22Rv1 (cell line): ENCODE results near the gene ADGRA1.
"Not testable (repeated sequence)": the region's sequence is repeated elsewhere in the genome, so short reads cannot be mapped to it uniquely, and the experiment has no call there.

Source experiments
- H3K27ac ChIP-seq: fragments of 450-650 bp; 2 replicates; pipeline ENCODE4 v1.5.1; 2017
- ZFX ChIP-seq: fragments of 450-650 bp; IDR thresholded peaks from 2 replicates; pipeline ENCODE4 v1.6.1; 2017; ENCODE audit warnings: antibody characterized with exemption, borderline replicate concordance
- TF ChIP-seq, protein P1 (sequence below): fragments of 450-650 bp; IDR thresholded peaks from 2 replicates; pipeline ENCODE4 v1.5.1; 2017; ENCODE audit warnings: mild to moderate bottlenecking

The ADGRA1 gene

GRCh38 chr10:133169173-133169947 lies 81.6 kb downstream of the ADGRA1 start:
- TF ChIP-seq, protein P1, sequence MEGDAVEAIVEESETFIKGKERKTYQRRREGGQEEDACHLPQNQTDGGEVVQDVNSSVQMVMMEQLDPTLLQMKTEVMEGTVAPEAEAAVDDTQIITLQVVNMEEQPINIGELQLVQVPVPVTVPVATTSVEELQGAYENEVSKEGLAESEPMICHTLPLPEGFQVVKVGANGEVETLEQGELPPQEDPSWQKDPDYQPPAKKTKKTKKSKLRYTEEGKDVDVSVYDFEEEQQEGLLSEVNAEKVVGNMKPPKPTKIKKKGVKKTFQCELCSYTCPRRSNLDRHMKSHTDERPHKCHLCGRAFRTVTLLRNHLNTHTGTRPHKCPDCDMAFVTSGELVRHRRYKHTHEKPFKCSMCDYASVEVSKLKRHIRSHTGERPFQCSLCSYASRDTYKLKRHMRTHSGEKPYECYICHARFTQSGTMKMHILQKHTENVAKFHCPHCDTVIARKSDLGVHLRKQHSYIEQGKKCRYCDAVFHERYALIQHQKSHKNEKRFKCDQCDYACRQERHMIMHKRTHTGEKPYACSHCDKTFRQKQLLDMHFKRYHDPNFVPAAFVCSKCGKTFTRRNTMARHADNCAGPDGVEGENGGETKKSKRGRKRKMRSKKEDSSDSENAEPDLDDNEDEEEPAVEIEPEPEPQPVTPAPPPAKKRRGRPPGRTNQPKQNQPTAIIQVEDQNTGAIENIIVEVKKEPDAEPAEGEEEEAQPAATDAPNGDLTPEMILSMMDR, result no peak
- TF ChIP-seq ZFX, result no peak
- H3K27ac ChIP-seq, result no peak overlapping the region

DNA sequence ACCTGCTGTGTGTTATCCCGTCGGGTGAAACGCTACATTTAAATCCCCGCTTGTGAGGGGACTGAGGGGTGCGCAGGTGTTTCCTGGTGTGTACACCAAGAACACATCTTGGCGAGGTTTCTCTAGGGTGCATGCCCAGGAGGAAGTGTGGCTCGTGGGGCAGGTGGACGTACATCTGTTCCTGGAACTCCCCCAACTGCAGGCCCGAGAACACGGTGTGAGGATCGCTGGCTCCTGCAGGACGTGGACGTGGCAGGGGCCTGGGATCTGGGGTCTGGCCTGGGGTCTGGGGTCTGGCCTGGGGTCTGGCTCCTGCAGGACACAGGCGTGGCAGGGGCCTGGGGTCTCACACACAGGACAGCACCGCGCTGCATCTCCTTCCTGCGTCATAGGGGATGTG lies 82.4 kb downstream of the ADGRA1 start:
- no peak overlapping the region for H3K27ac ChIP-seq
- TF ChIP-seq ZFX, result no peak
- TF ChIP-seq, protein P1, result no peak

- no peak overlapping the region for H3K27ac ChIP-seq
- TF ChIP-seq, protein P1, result no peak
- TF ChIP-seq ZFX, result no peak
These were observed 86.3 kb downstream of the ADGRA1 start for GRCh38 chr10:133173860-133174640.

DNA sequence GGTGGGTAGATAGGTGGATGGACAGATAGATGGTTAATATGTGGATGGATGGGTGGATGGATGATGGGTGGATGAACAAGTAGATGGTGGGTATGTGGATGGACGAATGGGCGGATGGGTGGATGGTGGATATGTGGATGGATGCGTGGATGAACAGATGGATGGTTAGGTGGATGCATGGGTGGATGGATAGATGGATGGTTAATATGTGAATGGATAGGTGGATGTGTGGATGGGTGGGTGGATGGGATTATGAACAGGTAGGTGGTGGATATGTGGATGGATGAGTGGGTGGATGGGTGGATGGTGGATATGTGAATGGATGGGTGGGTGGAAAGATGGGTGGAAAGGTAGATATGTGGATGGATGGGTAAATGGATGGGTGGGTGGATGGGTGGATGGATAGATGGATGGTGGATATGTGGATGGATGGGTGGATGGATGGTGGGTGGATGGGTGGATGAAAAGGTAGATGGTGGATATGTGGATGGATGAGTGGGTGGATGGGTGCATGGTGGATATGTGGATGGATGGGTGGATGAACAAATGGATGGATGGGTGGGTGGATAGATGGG lies 87.1 kb downstream of the ADGRA1 start:
- TF ChIP-seq ZFX, result no peak
- TF ChIP-seq, protein P1, result no peak
- H3K27ac ChIP-seq, result no peak overlapping the region

DNA sequence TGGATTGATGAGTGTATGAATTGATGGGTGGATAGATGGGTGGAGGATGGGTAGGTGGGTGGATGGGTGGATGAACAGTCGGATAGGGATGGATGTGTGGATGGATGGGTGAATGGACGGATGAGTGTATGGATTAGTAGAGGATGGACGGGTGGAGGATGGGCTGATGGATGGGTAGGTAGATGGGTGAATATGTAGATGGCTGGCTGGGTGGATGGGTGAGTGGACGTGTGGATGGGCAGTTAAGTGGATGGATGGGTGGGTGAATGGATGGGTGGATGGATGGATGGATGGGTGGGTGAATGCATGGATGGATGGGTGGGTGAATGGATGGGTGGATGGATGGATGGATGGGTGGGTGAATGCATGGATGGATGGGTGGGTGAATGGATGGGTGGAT lies 87.9 kb downstream of the ADGRA1 start:
- not testable (repeated sequence) for H3K27ac ChIP-seq

GRCh38 chr10:133176546-133176945 lies 88.8 kb downstream of the ADGRA1 start:
- no peak overlapping the region for H3K27ac ChIP-seq
- TF ChIP-seq, protein P1, result no peak
- no peak for TF ChIP-seq ZFX

GRCh38 chr10:133177380-133178157 lies 89.8 kb downstream of the ADGRA1 start:
- no peak overlapping the region for H3K27ac ChIP-seq
- TF ChIP-seq ZFX, result no peak
- TF ChIP-seq, protein P1, result no peak
